ENCODE data around the gene BCL6.

DNA sequence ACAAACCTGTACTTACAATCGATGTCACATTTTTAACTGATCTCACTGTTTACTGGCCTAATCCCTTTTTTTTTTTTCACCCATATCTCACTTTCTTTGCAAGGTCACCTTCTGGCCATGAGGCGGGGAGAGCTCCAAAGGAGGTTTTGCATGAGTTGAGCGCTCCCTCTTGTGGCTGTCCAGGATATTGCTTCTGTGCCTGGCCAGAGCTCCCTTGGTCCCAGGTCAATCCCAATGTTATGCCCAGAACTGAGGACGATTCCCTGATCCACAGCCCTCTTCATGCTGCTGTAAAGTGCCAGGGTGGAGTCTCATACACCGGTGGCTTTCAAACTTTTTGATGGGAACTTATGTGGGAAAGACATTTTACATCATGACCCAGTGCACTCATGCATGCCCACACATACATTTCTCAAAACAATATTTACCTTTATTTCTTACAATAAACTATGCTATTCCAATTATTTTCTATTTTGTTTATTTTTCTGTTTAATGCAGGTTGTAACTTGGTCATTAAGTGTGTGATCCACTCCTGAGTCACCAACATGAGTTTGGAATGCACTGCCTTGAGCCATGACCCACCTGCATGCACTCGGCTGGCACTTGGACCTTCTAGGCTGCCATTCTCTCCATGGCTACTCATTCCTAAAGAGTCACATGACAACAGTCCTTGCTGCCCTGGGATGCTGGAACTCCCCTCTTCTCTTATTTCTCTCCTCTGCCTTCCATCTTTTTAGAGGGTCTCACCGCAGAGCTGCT is 65.5 kb downstream of the BCL6 start:
- no peak for TF ChIP-seq POLR2AphosphoS5 (IDR thresholded peaks at IDR 0.05; ENCODE audit: low read depth)
- TF ChIP-seq, protein P1, sequence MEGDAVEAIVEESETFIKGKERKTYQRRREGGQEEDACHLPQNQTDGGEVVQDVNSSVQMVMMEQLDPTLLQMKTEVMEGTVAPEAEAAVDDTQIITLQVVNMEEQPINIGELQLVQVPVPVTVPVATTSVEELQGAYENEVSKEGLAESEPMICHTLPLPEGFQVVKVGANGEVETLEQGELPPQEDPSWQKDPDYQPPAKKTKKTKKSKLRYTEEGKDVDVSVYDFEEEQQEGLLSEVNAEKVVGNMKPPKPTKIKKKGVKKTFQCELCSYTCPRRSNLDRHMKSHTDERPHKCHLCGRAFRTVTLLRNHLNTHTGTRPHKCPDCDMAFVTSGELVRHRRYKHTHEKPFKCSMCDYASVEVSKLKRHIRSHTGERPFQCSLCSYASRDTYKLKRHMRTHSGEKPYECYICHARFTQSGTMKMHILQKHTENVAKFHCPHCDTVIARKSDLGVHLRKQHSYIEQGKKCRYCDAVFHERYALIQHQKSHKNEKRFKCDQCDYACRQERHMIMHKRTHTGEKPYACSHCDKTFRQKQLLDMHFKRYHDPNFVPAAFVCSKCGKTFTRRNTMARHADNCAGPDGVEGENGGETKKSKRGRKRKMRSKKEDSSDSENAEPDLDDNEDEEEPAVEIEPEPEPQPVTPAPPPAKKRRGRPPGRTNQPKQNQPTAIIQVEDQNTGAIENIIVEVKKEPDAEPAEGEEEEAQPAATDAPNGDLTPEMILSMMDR (conservative IDR thresholded peaks at IDR 0.05; ENCODE audit: low read depth in 2 of 2): peak; percentile 96 to 99
- TF ChIP-seq CREB1 (CRISPR knock-in tag; IDR thresholded peaks at IDR 0.05; ENCODE audit: low read depth): no peak
- no peak for TF ChIP-seq EZH2phosphoT487 (IDR thresholded peaks at IDR 0.05; ENCODE audit: unreplicated experiment)
- no peak for TF ChIP-seq EZH2 (IDR thresholded peaks at IDR 0.05; ENCODE audit: low read depth, unreplicated experiment)
- TF ChIP-seq, protein P2, sequence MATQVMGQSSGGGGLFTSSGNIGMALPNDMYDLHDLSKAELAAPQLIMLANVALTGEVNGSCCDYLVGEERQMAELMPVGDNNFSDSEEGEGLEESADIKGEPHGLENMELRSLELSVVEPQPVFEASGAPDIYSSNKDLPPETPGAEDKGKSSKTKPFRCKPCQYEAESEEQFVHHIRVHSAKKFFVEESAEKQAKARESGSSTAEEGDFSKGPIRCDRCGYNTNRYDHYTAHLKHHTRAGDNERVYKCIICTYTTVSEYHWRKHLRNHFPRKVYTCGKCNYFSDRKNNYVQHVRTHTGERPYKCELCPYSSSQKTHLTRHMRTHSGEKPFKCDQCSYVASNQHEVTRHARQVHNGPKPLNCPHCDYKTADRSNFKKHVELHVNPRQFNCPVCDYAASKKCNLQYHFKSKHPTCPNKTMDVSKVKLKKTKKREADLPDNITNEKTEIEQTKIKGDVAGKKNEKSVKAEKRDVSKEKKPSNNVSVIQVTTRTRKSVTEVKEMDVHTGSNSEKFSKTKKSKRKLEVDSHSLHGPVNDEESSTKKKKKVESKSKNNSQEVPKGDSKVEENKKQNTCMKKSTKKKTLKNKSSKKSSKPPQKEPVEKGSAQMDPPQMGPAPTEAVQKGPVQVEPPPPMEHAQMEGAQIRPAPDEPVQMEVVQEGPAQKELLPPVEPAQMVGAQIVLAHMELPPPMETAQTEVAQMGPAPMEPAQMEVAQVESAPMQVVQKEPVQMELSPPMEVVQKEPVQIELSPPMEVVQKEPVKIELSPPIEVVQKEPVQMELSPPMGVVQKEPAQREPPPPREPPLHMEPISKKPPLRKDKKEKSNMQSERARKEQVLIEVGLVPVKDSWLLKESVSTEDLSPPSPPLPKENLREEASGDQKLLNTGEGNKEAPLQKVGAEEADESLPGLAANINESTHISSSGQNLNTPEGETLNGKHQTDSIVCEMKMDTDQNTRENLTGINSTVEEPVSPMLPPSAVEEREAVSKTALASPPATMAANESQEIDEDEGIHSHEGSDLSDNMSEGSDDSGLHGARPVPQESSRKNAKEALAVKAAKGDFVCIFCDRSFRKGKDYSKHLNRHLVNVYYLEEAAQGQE (IDR thresholded peaks at IDR 0.05; ENCODE audit: unreplicated experiment): no peak
- no peak for TF ChIP-seq JUNB (IDR thresholded peaks at IDR 0.05; ENCODE audit: unreplicated experiment)
- TF ChIP-seq, protein P3, sequence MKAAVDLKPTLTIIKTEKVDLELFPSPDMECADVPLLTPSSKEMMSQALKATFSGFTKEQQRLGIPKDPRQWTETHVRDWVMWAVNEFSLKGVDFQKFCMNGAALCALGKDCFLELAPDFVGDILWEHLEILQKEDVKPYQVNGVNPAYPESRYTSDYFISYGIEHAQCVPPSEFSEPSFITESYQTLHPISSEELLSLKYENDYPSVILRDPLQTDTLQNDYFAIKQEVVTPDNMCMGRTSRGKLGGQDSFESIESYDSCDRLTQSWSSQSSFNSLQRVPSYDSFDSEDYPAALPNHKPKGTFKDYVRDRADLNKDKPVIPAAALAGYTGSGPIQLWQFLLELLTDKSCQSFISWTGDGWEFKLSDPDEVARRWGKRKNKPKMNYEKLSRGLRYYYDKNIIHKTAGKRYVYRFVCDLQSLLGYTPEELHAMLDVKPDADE (IDR thresholded peaks at IDR 0.05): no peak
- TF ChIP-seq ZNF331 (CRISPR knock-in tag; IDR thresholded peaks at IDR 0.05; ENCODE audit: low read depth): no peak
- TF ChIP-seq STAT1 (IDR thresholded peaks at IDR 0.05; ENCODE audit: unreplicated experiment): no peak
- no peak for TF ChIP-seq NANOG (IDR thresholded peaks at IDR 0.05; ENCODE audit: borderline replicate concordance)
- TF ChIP-seq ZNF114 (CRISPR knock-in tag; IDR thresholded peaks at IDR 0.05): no peak
